Prostate gland (tissue), 2 donors: ENCODE results near the gene AHCTF1.

Source experiments
- POLR2A ChIP-seq: fragments of 450-650 bp; IDR thresholded peaks from one replicate; pipeline ENCODE4 v1.6.1; 2016; ENCODE audit warnings: antibody characterized with exemption, mild to moderate bottlenecking
- POLR2AphosphoS5 ChIP-seq: sonication (generic); formaldehyde crosslinking; IDR thresholded peaks from one replicate; pipeline ENCODE4 v1.6.1; 2017; ENCODE audit warnings: antibody characterized with exemption
- TF ChIP-seq, protein P1 (sequence below), 4 experiments: fragments of 200-600 bp in 2 of 4; fragments of 450-650 bp in 2 of 4; sonication (generic) in 2 of 4; IDR thresholded peaks; 1 replicate in 3 of 4; 2 replicates in 1 of 4; pipeline ENCODE4 v1.5.1; 2016 to 2019; ENCODE audit warnings: antibody characterized with exemption in 4 of 4, mild to moderate bottlenecking in 2 of 4, moderate library complexity in 2 of 4

GRCh38 chr1:246921481-246921880 is 10.3 kb downstream of the AHCTF1 start:
- no peak for TF ChIP-seq POLR2A
- TF ChIP-seq, protein P1, sequence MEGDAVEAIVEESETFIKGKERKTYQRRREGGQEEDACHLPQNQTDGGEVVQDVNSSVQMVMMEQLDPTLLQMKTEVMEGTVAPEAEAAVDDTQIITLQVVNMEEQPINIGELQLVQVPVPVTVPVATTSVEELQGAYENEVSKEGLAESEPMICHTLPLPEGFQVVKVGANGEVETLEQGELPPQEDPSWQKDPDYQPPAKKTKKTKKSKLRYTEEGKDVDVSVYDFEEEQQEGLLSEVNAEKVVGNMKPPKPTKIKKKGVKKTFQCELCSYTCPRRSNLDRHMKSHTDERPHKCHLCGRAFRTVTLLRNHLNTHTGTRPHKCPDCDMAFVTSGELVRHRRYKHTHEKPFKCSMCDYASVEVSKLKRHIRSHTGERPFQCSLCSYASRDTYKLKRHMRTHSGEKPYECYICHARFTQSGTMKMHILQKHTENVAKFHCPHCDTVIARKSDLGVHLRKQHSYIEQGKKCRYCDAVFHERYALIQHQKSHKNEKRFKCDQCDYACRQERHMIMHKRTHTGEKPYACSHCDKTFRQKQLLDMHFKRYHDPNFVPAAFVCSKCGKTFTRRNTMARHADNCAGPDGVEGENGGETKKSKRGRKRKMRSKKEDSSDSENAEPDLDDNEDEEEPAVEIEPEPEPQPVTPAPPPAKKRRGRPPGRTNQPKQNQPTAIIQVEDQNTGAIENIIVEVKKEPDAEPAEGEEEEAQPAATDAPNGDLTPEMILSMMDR (IDR thresholded peaks at IDR 0.05): no peak
- TF ChIP-seq POLR2AphosphoS5: no peak
